ENCODE results near the gene CYLD.

Gene CYLD

GRCh38 chr16:50836121-50836621 lies 94.3 kb downstream of the CYLD start:
- H3K27me3 ChIP-seq, result no peaks in the 10 kb centered on the region

GRCh38 chr16:50837324-50837723 lies 95.4 kb downstream of the CYLD start:
- no peak for DNase-seq
- no peak overlapping the region for H3K4me3 ChIP-seq (ENCODE audit: low read depth, low read length)
- H3K27me3 ChIP-seq, result no peaks in the 10 kb centered on the region

More at GRCh38 chr16:50836121-50836621, 94.3 kb downstream of the CYLD start:
- Histone ChIP-seq H3K4me3 (ENCODE audit: low read depth, low read length) (no peak overlapping the region), H3K9me3 (no peaks in the 10 kb centered on the region), H3K4me1 (no peaks in the 10 kb centered on the region), H3K36me3 (no peaks in the 10 kb centered on the region)
- no peak for TF ChIP-seq CTCF (IDR thresholded peaks at IDR 0.05; ENCODE audit: low read depth, low read length)
- DNase-seq, result no peak

DNA sequence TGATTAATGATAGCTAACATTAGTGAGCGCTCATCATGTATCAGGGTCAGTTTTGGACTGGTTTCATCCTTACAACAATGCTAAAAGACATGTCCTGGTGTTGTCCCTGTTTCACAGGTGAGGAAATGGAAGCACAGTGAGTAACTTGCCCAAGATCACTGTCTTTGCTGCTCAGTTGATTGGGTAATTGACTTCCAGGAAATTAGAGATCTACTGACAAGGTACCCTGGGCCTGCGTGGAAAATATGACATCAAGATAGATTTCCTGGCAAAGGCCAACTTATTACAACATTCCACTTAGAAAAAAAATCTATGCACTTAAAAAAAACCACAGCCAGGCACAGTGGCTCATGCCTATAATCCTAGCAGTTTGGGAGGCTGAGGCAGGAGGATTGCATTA lies 96.3 kb downstream of the CYLD start:
- no peaks in the 10 kb centered on the region for H3K27me3 ChIP-seq
- DNase-seq, result no peak

More at GRCh38 chr16:50837324-50837723, 95.4 kb downstream of the CYLD start:
- no peak for TF ChIP-seq CTCF (IDR thresholded peaks at IDR 0.05; ENCODE audit: low read depth, low read length)
- Histone ChIP-seq H3K36me3 (no peaks in the 10 kb centered on the region), H3K9me3 (no peaks in the 10 kb centered on the region), H3K4me1 (no peaks in the 10 kb centered on the region)

GRCh38 chr16:50838885-50839284 lies 97.0 kb downstream of the CYLD start:
- no peaks in the 10 kb centered on the region for H3K36me3 ChIP-seq
- no peak overlapping the region for H3K4me3 ChIP-seq (ENCODE audit: low read depth, low read length)
- H3K9me3 ChIP-seq, result no peaks in the 10 kb centered on the region
- TF ChIP-seq CTCF (IDR thresholded peaks at IDR 0.05; ENCODE audit: low read depth, low read length), result no peak
- H3K27me3 ChIP-seq, result no peaks in the 10 kb centered on the region
- no peak for DNase-seq
- no peaks in the 10 kb centered on the region for H3K4me1 ChIP-seq

More for the DNA sequence above, 96.3 kb downstream of the CYLD start:
- Histone ChIP-seq H3K4me3 (ENCODE audit: low read depth, low read length) (no peak overlapping the region), H3K4me1 (no peaks in the 10 kb centered on the region), H3K36me3 (no peaks in the 10 kb centered on the region), H3K9me3 (no peaks in the 10 kb centered on the region)
- TF ChIP-seq CTCF (IDR thresholded peaks at IDR 0.05; ENCODE audit: low read depth, low read length), result no peak

- Histone ChIP-seq H3K36me3 (no peaks in the 10 kb centered on the region), H3K4me1 (no peaks in the 10 kb centered on the region), H3K4me3 (ENCODE audit: low read depth, low read length) (no peak overlapping the region), H3K9me3 (no peaks in the 10 kb centered on the region), H3K27me3 (no peaks in the 10 kb centered on the region)
- TF ChIP-seq CTCF (IDR thresholded peaks at IDR 0.05; ENCODE audit: low read depth, low read length), result no peak
- no peak for DNase-seq
These were observed 97.5 kb downstream of the CYLD start for GRCh38 chr16:50839356-50839755.

GRCh38 chr16:50839920-50840729 lies 98.2 kb downstream of the CYLD start:
- no peaks in the 10 kb centered on the region for H3K9me3 ChIP-seq
- no peaks in the 10 kb centered on the region for H3K27me3 ChIP-seq
- no peaks in the 10 kb centered on the region for H3K4me1 ChIP-seq
- no peak for TF ChIP-seq CTCF (IDR thresholded peaks at IDR 0.05; ENCODE audit: low read depth, low read length)
- no peak overlapping the region for H3K4me3 ChIP-seq (ENCODE audit: low read depth, low read length)
- no peaks in the 10 kb centered on the region for H3K36me3 ChIP-seq
- DNase-seq, result no peak

Data from BE2C (cell line).